Neural progenitor cell (in vitro differentiated cells): ENCODE data around the gene ZDHHC13. TPM values are rescaled to one million over a fixed set of nuclear protein-coding genes. Genes with fewer than 3 reads are reported as not detected.

Experiments used
- DNase-seq: peaks from one replicate; pipeline ENCODE4 v3.0.0-alpha.2; 2016; ENCODE audit warnings: low spot score
- H2AFZ ChIP-seq: fragments of 200-600 bp; sonication (generic); replicated peaks from 2 replicates; pipeline ENCODE4 v1.6.1; 2016; ENCODE audit warnings: antibody characterized with exemption
- H3F3A ChIP-seq: fragments of 200-600 bp; sonication (generic); 2 replicates; pipeline ENCODE4 v1.6.1; 2016; ENCODE audit warnings: antibody characterized with exemption, low read depth
- H3K27ac ChIP-seq: fragments of 200-600 bp; sonication (generic); 2 replicates; pipeline ENCODE4 v1.5.1; 2016; ENCODE audit warnings: mild to moderate bottlenecking
- H3K27me3 ChIP-seq: fragments of 200-600 bp; sonication (generic); 2 replicates; pipeline ENCODE4 v1.6.1; 2016; ENCODE audit warnings: mild to moderate bottlenecking, moderate library complexity
- H3K36me3 ChIP-seq: fragments of 200-600 bp; sonication (generic); 2 replicates; pipeline ENCODE4 v1.5.1; 2016
- H3K4me1 ChIP-seq: fragments of 200-600 bp; sonication (generic); 2 replicates; pipeline ENCODE4 v1.6.1; 2016; ENCODE audit warnings: mixed run types
- H3K4me2 ChIP-seq: fragments of 200-600 bp; sonication (generic); 2 replicates; pipeline ENCODE4 v1.6.1; 2016
- H3K4me3 ChIP-seq: fragments of 200-600 bp; sonication (generic); 2 replicates; pipeline ENCODE4 v1.5.1; 2016
- H3K79me2 ChIP-seq: fragments of 200-600 bp; sonication (generic); 2 replicates; pipeline ENCODE4 v1.6.1; 2016; ENCODE audit warnings: low read depth
- H3K9ac ChIP-seq: fragments of 200-600 bp; sonication (generic); 2 replicates; pipeline ENCODE4 v1.6.1; 2016
- H3K9me3 ChIP-seq: fragments of 200-600 bp; sonication (generic); 2 replicates; pipeline ENCODE4 v1.5.1; 2016; ENCODE audit warnings: low read depth
- H4K20me1 ChIP-seq: fragments of 200-600 bp; sonication (generic); 2 replicates; pipeline ENCODE4 v1.6.1; 2016; ENCODE audit warnings: low read depth
- H3K27ac Mint-ChIP-seq: 3 replicates; pipeline ENCODE4 v1.8.0; 2021; ENCODE audit warnings: mixed read lengths
- H3K27me3 Mint-ChIP-seq: 2 replicates; pipeline ENCODE4 v1.8.0; 2022; ENCODE audit warnings: low read depth, mild to moderate bottlenecking, inconsistent platforms, moderate library complexity, mixed read lengths; ENCODE audit not compliant: insufficient read depth
- H3K36me3 Mint-ChIP-seq: 3 replicates; pipeline ENCODE4 v1.8.0; 2021; ENCODE audit warnings: mixed read lengths
- H3K4me1 Mint-ChIP-seq: 3 replicates; pipeline ENCODE4 v1.8.0; 2021; ENCODE audit warnings: mixed read lengths
- H3K4me3 Mint-ChIP-seq: 3 replicates; pipeline ENCODE4 v1.8.0; 2021; ENCODE audit warnings: mild to moderate bottlenecking, moderate library complexity, mixed read lengths
- H3K9me3 Mint-ChIP-seq: 3 replicates; pipeline ENCODE4 v1.8.0; 2020; ENCODE audit warnings: mixed read lengths
- CTCF ChIP-seq: fragments of 200-600 bp; sonication (generic); IDR thresholded peaks from 2 replicates; pipeline ENCODE4 v1.5.1; 2017; ENCODE audit warnings: antibody characterized with exemption, mild to moderate bottlenecking
- EZH2 ChIP-seq: fragments of 200-600 bp; sonication (generic); IDR thresholded peaks from 2 replicates; pipeline ENCODE4 v1.6.1; 2017; ENCODE audit warnings: antibody characterized with exemption, mild to moderate bottlenecking, moderate library complexity
- EZH2phosphoT487 ChIP-seq: fragments of 200-600 bp; sonication (generic); IDR thresholded peaks from 2 replicates; pipeline ENCODE4 v1.6.1; 2017; ENCODE audit warnings: antibody characterized with exemption
- total RNA-seq: library from RNA; depleted of rRNA; stranded (reverse); fragments of >200 nt; gene quantifications from 2 replicates; pipeline ENCODE4 v1.2.3, GENCODE V29; 2015; ENCODE audit warnings: low replicate concordance

The ZDHHC13 gene
- total RNA-seq, 1 donor from 2014 or later: 43.4 TPM

- Mint-ChIP-seq H3K27ac (no peak overlapping the region), H3K4me3 (no peak overlapping the region), H3K36me3 (no peaks in the 10 kb centered on the region), H3K27me3 (peaks cover 17% of the 10 kb centered on the region), H3K4me1 (peaks cover 22% of the 10 kb centered on the region), H3K9me3 (no peaks in the 10 kb centered on the region)
- TF ChIP-seq CTCF: no peak
- TF ChIP-seq EZH2phosphoT487: no peak
- no peak for TF ChIP-seq EZH2
- Histone ChIP-seq H2AFZ (no peak overlapping the region), H3K79me2 (no peaks in the 10 kb centered on the region), H3K9ac (no peak overlapping the region), H3K36me3 (no peaks in the 10 kb centered on the region), H4K20me1 (no peaks in the 10 kb centered on the region), H3F3A (no peaks in the 10 kb centered on the region), H3K4me3 (no peak overlapping the region), H3K27me3 (no peaks in the 10 kb centered on the region), H3K4me1 (no peaks in the 10 kb centered on the region), H3K27ac (no peak overlapping the region), H3K9me3 (no peaks in the 10 kb centered on the region), H3K4me2 (no peak overlapping the region)
- no peak for DNase-seq
Observed at GRCh38 chr11:19194620-19195308, 77.8 kb downstream of the ZDHHC13 start.

- no peak overlapping the region for H3K9ac ChIP-seq
- H3K4me1 ChIP-seq: no peaks in the 10 kb centered on the region
- H3K4me2 ChIP-seq: no peak overlapping the region
- H3K9me3 ChIP-seq: no peaks in the 10 kb centered on the region
- H3K4me1 Mint-ChIP-seq: peaks cover 10% of the 10 kb centered on the region
- H3K36me3 ChIP-seq: no peaks in the 10 kb centered on the region
- H3K27me3 ChIP-seq: no peaks in the 10 kb centered on the region
- DNase-seq: no peak
- no peaks in the 10 kb centered on the region for H3K79me2 ChIP-seq
- H3K36me3 Mint-ChIP-seq: no peaks in the 10 kb centered on the region
- H2AFZ ChIP-seq: no peak overlapping the region
- no peak overlapping the region for H3K27ac Mint-ChIP-seq
- TF ChIP-seq CTCF (no peak), EZH2 (no peak), EZH2phosphoT487 (no peak)
- peaks cover 16% of the 10 kb centered on the region for H3K27me3 Mint-ChIP-seq
- H3K9me3 Mint-ChIP-seq: no peaks in the 10 kb centered on the region
- no peak overlapping the region for H3K27ac ChIP-seq
- H3K4me3 ChIP-seq: no peak overlapping the region
- no peaks in the 10 kb centered on the region for H4K20me1 ChIP-seq
- no peaks in the 10 kb centered on the region for H3F3A ChIP-seq
- H3K4me3 Mint-ChIP-seq: no peak overlapping the region
Observed at GRCh38 chr11:19196432-19196831, 79.5 kb downstream of the ZDHHC13 start.

GRCh38 chr11:19199048-19199447 is 82.1 kb downstream of the ZDHHC13 start:
- Histone ChIP-seq H3K4me2 (no peak overlapping the region), H3K4me1 (no peaks in the 10 kb centered on the region), H3F3A (no peaks in the 10 kb centered on the region), H4K20me1 (no peaks in the 10 kb centered on the region), H3K9me3 (no peaks in the 10 kb centered on the region), H3K27ac (no peak overlapping the region), H3K27me3 (no peaks in the 10 kb centered on the region), H3K36me3 (no peaks in the 10 kb centered on the region), H3K79me2 (no peaks in the 10 kb centered on the region), H2AFZ (no peak overlapping the region), H3K9ac (no peak overlapping the region), H3K4me3 (no peak overlapping the region)
- no peak for DNase-seq
- Mint-ChIP-seq H3K9me3 (peaks cover 3% of the 10 kb centered on the region), H3K27me3 (peaks cover 9% of the 10 kb centered on the region), H3K4me1 (peaks cover 3% of the 10 kb centered on the region), H3K36me3 (no peaks in the 10 kb centered on the region), H3K4me3 (no peak overlapping the region), H3K27ac (no peak overlapping the region)
- TF ChIP-seq EZH2phosphoT487 (no peak), EZH2 (no peak), CTCF (no peak)
